ENCODE data around the gene METTL16.

Gene METTL16

GRCh38 chr17:2376107-2376506 is 135.6 kb downstream of the METTL16 start:
- H2AFZ ChIP-seq (ENCODE audit: low read depth, low read length, severe bottlenecking) = no peak overlapping the region
- no peak overlapping the region for H3K9ac ChIP-seq (ENCODE audit: low read length)
- H3K27me3 ChIP-seq (ENCODE audit: low read length) = no peaks in the 10 kb centered on the region
- no peaks in the 10 kb centered on the region for H3K9me2 ChIP-seq (replicated peaks; ENCODE audit: insufficient read depth, low read length)
- TF ChIP-seq CTCF (IDR thresholded peaks at IDR 0.05; ENCODE audit: insufficient read depth, low read length, poor library complexity, severe bottlenecking) = no peak
- no peak for TF ChIP-seq EZH2phosphoT487 (conservative IDR thresholded peaks at IDR 0.05; ENCODE audit: low read length)
- no peaks in the 10 kb centered on the region for H3F3A ChIP-seq (ENCODE audit: insufficient read depth)
- H3K4me3 ChIP-seq (ENCODE audit: insufficient read depth, low read length, poor library complexity, severe bottlenecking) = no peak overlapping the region
- H3K27ac ChIP-seq (ENCODE audit: low read depth, low read length) = no peak overlapping the region
- H4K20me1 ChIP-seq (ENCODE audit: low read depth, low read length) = no peaks in the 10 kb centered on the region
- H3K36me3 ChIP-seq (ENCODE audit: low read length) = no peaks in the 10 kb centered on the region
- H3K4me2 ChIP-seq (ENCODE audit: low read depth, low read length, poor library complexity, severe bottlenecking) = no peak overlapping the region
- H3K79me2 ChIP-seq (ENCODE audit: insufficient read depth, low read length) = no peaks in the 10 kb centered on the region
- H3K9me3 ChIP-seq (ENCODE audit: insufficient read depth, low read length) = no peaks in the 10 kb centered on the region

- H3K27me3 ChIP-seq (ENCODE audit: low read length) = no peaks in the 10 kb centered on the region
- H2AFZ ChIP-seq (ENCODE audit: low read depth, low read length, severe bottlenecking) = no peak overlapping the region
- H3F3A ChIP-seq (ENCODE audit: insufficient read depth) = no peaks in the 10 kb centered on the region
- H4K20me1 ChIP-seq (ENCODE audit: low read depth, low read length) = no peaks in the 10 kb centered on the region
- no peak overlapping the region for H3K4me2 ChIP-seq (ENCODE audit: low read depth, low read length, poor library complexity, severe bottlenecking)
- H3K9ac ChIP-seq (ENCODE audit: low read length) = no peak overlapping the region
- no peak overlapping the region for H3K4me3 ChIP-seq (ENCODE audit: insufficient read depth, low read length, poor library complexity, severe bottlenecking)
- no peak for TF ChIP-seq CTCF (IDR thresholded peaks at IDR 0.05; ENCODE audit: insufficient read depth, low read length, poor library complexity, severe bottlenecking)
- no peak for TF ChIP-seq EZH2phosphoT487 (conservative IDR thresholded peaks at IDR 0.05; ENCODE audit: low read length)
- no peaks in the 10 kb centered on the region for H3K9me3 ChIP-seq (ENCODE audit: insufficient read depth, low read length)
- no peaks in the 10 kb centered on the region for H3K9me2 ChIP-seq (replicated peaks; ENCODE audit: insufficient read depth, low read length)
- no peak overlapping the region for H3K27ac ChIP-seq (ENCODE audit: low read depth, low read length)
- no peaks in the 10 kb centered on the region for H3K79me2 ChIP-seq (ENCODE audit: insufficient read depth, low read length)
- H3K36me3 ChIP-seq (ENCODE audit: low read length) = no peaks in the 10 kb centered on the region
These were observed 136.3 kb downstream of the METTL16 start for GRCh38 chr17:2375406-2375805.

GRCh38 chr17:2374549-2375285 is 137.0 kb downstream of the METTL16 start:
- H3K27ac ChIP-seq (ENCODE audit: low read depth, low read length) = no peak overlapping the region
- TF ChIP-seq CTCF (IDR thresholded peaks at IDR 0.05; ENCODE audit: insufficient read depth, low read length, poor library complexity, severe bottlenecking) (no peak), EZH2phosphoT487 (conservative IDR thresholded peaks at IDR 0.05; ENCODE audit: low read length) (no peak)
- no peaks in the 10 kb centered on the region for H4K20me1 ChIP-seq (ENCODE audit: low read depth, low read length)
- no peaks in the 10 kb centered on the region for H3K79me2 ChIP-seq (ENCODE audit: insufficient read depth, low read length)
- H3K27me3 ChIP-seq (ENCODE audit: low read length) = no peaks in the 10 kb centered on the region
- no peak overlapping the region for H3K4me3 ChIP-seq (ENCODE audit: insufficient read depth, low read length, poor library complexity, severe bottlenecking)
- H2AFZ ChIP-seq (ENCODE audit: low read depth, low read length, severe bottlenecking) = no peak overlapping the region
- no peaks in the 10 kb centered on the region for H3F3A ChIP-seq (ENCODE audit: insufficient read depth)
- H3K36me3 ChIP-seq (ENCODE audit: low read length) = no peaks in the 10 kb centered on the region
- no peaks in the 10 kb centered on the region for H3K9me2 ChIP-seq (replicated peaks; ENCODE audit: insufficient read depth, low read length)
- no peak overlapping the region for H3K4me2 ChIP-seq (ENCODE audit: low read depth, low read length, poor library complexity, severe bottlenecking)
- H3K9ac ChIP-seq (ENCODE audit: low read length) = no peak overlapping the region
- H3K9me3 ChIP-seq (ENCODE audit: insufficient read depth, low read length) = no peaks in the 10 kb centered on the region
